Measurements from ENCODE around the gene COX5A. TPM values are rescaled to one million over a fixed set of nuclear protein-coding genes. Genes with fewer than 3 reads are reported as not detected.

COX5A gene
- total and polyA plus RNA-seq, 2 of the 4 experiments (the other 2 are of a cell fraction): 39.8 to 141 TPM

GRCh38 chr15:74872702-74873035 lies 65.2 kb downstream of the COX5A start:
- Histone ChIP-seq H3K4me3 (ENCODE audit: insufficient read depth, low read depth, low read length) (peak overlapping the region; percentile 80), H3K9ac (ENCODE audit: low read depth, low read length) (peak overlapping the region; percentile 23; the same call in 1 of the 2 replicates), H2AFZ (replicated peaks; ENCODE audit: low read length, poor library complexity) (peak overlapping the region; percentile 98), H3K23ac (ENCODE audit: low read depth, low read length) (no peak overlapping the region), H2BK5ac (ENCODE audit: low read depth, low read length, poor library complexity, severe bottlenecking) (no peak overlapping the region), H3K79me1 (ENCODE audit: low read depth in 1 of 2, low read length in 2 of 2) (peaks cover 13 to 57% of the 10 kb centered on the region in 2 experiments; a peak in 3 of 4 replicates), H3K14ac (replicated peaks; ENCODE audit: low read depth, low read length) (peak overlapping the region; percentile 33; the same call in 1 of the 2 replicates), H3K9me3 (ENCODE audit: control insufficient read depth, insufficient read depth, low read length) (no peaks in the 10 kb centered on the region), H2BK120ac (ENCODE audit: low read depth, low read length) (no peak overlapping the region), H3K9me1 (ENCODE audit: insufficient read depth, low read length) (peaks cover 27% of the 10 kb centered on the region), H2BK15ac (ENCODE audit: low read depth, low read length) (no peak overlapping the region), H2AK5ac (ENCODE audit: low read depth, low read length) (peak overlapping the region; percentile 92), H4K5ac (ENCODE audit: low read depth, low read length) (no peak overlapping the region), H4K91ac (ENCODE audit: insufficient read depth, low read depth, low read length) (no peak overlapping the region), H4K8ac (ENCODE audit: low read depth in 2 of 2, low read length in 2 of 2) (peak overlapping the region; percentile 71 to 95; a peak in 3 of 4 replicates), H3K4me2 (ENCODE audit: low read depth, low read length) (peak overlapping the region; percentile 83), H3K27me3 (ENCODE audit: control insufficient read depth, insufficient read depth, low read length) (no peaks in the 10 kb centered on the region), H3K4me1 (ENCODE audit: control insufficient read depth, insufficient read depth, low read length) (peaks cover 15% of the 10 kb centered on the region), H3K18ac (ENCODE audit: low read depth, low read length) (no peak overlapping the region), H3K27ac (ENCODE audit: insufficient read depth, low read length) (no peak overlapping the region; the same call in 1 of the 2 replicates), H3K4ac (ENCODE audit: low read depth, low read length) (peak overlapping the region; percentile 63; the same call in 1 of the 2 replicates), H3K56ac (ENCODE audit: extremely low read depth, insufficient read depth, low read length) (no peak overlapping the region), H2BK20ac (ENCODE audit: low read depth, low read length) (no peak overlapping the region), H2AK9ac (replicated peaks; ENCODE audit: low read depth, low read length, poor library complexity) (peak overlapping the region; percentile 98), H4K20me1 (ENCODE audit: insufficient read depth, low read length) (peaks cover 44% of the 10 kb centered on the region), H3K36me3 (ENCODE audit: control insufficient read depth, insufficient read depth, low read length) (peaks cover 2% of the 10 kb centered on the region)
- POLR2A ChIA-PET (ENCODE audit: unreplicated experiment): interaction anchor here (1.0 kb wide), 1 partner anchor 66 kb away, joined by 4 read pairs; no protein-coding TSS in a partner anchor
- CTCF ChIA-PET: interaction anchor here (0.6 kb wide), 1 partner anchor 23 kb away, joined by 3 read pairs; no protein-coding TSS in a partner anchor
- intact Hi-C loops (cut with micrococcal nuclease) (no loop called here), dilution Hi-C loops (cut with HindIII; ENCODE audit: low sequenced_read_pairs, unreplicated experiment) (no loop called here), in situ Hi-C loops (cut with MboI; ENCODE audit: low sequenced_read_pairs) (no loop called here)
- DNase-seq (no peak), ATAC-seq (ENCODE audit: low read depth) (no peak)
- no peak for TF ChIP-seq ELK1 (IDR thresholded peaks at IDR 0.05; ENCODE audit: borderline replicate concordance, low read depth, low read length)
- TF ChIP-seq RCOR1 (IDR thresholded peaks at IDR 0.05; ENCODE audit: insufficient replicate concordance, low read length): no peak
- no peak for TF ChIP-seq MAFK (IDR thresholded peaks at IDR 0.05; ENCODE audit: low read depth, low read length)
- no peak for TF ChIP-seq CEBPB (IDR thresholded peaks at IDR 0.05; ENCODE audit: low read depth, low read length)
- no peak for TF ChIP-seq SMC3 (IDR thresholded peaks at IDR 0.05; ENCODE audit: low read depth, low read length)
- TF ChIP-seq FOS (IDR thresholded peaks at IDR 0.05; ENCODE audit: low read depth, low read length): no peak
- no peak for TF ChIP-seq CHD1 (IDR thresholded peaks at IDR 0.05; ENCODE audit: low read depth, low read length)
- no peak for TF ChIP-seq MXI1 (IDR thresholded peaks at IDR 0.05; ENCODE audit: borderline replicate concordance, low read depth, low read length)
- no peak for TF ChIP-seq NFE2L2 (IDR thresholded peaks at IDR 0.05; ENCODE audit: low read depth, low read length)
- TF ChIP-seq BHLHE40 (IDR thresholded peaks at IDR 0.05; ENCODE audit: low read depth, low read length): no peak
- no peak for TF ChIP-seq RAD21 (IDR thresholded peaks at IDR 0.05; ENCODE audit: low read length)
- no peak for TF ChIP-seq POLR2A (IDR thresholded peaks at IDR 0.05; ENCODE audit: low read depth, low read length)
- TF ChIP-seq USF2 (IDR thresholded peaks at IDR 0.05; ENCODE audit: low read depth, low read length): no peak
- no peak for TF ChIP-seq MAZ (IDR thresholded peaks at IDR 0.05; ENCODE audit: borderline replicate concordance, low read depth, low read length)
- WGBS, 2 experiments (ENCODE audit: extremely low coverage in 2 of 2, insufficient read length in 1 of 2): 0% methylated on average over 1 of the region's 11 CpGs; no CpG with 5 or more reads in 1 of the 2 experiments
- no TSS peak for BruUV-seq (replicated peaks)
